ENCODE data around the gene MYH8.

The MYH8 gene

DNA sequence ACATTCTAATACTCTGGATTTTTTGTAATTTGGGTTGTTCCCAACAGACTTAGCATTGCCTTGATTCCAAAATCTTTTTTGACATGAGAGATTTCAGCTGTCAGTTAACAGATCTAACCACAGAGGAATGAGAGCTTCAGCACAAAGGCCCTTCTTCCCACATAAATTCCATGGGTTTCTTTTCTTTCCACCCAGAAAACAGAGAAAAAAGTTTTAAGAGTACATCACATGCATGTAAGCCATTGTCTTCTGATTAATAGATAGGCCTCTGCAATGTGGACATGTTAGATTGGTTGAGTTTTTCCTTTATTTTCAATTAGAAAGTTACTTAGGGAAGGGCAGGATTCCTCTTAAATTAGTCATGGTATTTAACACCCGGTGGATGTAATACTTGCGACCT, 939 bp downstream of the MYH8 start:
- ChIA-PET POLR2A (no interaction called here), CTCF (interaction anchor here (1.3 kb wide), 1 partner anchor 15 kb away, joined by 3 read pairs; no protein-coding TSS in a partner anchor)
- no peak for DNase-seq (ENCODE audit: extremely low spot score)
- TF ChIP-seq, protein P1, sequence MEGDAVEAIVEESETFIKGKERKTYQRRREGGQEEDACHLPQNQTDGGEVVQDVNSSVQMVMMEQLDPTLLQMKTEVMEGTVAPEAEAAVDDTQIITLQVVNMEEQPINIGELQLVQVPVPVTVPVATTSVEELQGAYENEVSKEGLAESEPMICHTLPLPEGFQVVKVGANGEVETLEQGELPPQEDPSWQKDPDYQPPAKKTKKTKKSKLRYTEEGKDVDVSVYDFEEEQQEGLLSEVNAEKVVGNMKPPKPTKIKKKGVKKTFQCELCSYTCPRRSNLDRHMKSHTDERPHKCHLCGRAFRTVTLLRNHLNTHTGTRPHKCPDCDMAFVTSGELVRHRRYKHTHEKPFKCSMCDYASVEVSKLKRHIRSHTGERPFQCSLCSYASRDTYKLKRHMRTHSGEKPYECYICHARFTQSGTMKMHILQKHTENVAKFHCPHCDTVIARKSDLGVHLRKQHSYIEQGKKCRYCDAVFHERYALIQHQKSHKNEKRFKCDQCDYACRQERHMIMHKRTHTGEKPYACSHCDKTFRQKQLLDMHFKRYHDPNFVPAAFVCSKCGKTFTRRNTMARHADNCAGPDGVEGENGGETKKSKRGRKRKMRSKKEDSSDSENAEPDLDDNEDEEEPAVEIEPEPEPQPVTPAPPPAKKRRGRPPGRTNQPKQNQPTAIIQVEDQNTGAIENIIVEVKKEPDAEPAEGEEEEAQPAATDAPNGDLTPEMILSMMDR (IDR thresholded peaks at IDR 0.05; ENCODE audit: control extremely low read depth, extremely low read depth, low read depth, missing control alignments) = no peak

- TF ChIP-seq, protein P1 (IDR thresholded peaks at IDR 0.05; ENCODE audit: control extremely low read depth, extremely low read depth, low read depth, missing control alignments) = no peak
- CTCF ChIA-PET = interaction anchor here (1.2 kb wide), 1 partner anchor 18 kb away, joined by 3 read pairs; no protein-coding TSS in a partner anchor
- POLR2A ChIA-PET = no interaction called here
- DNase-seq (ENCODE audit: extremely low spot score) = no peak
Measured at GRCh38 chr17:10417431-10417830, 4.3 kb downstream of the MYH8 start.

DNA sequence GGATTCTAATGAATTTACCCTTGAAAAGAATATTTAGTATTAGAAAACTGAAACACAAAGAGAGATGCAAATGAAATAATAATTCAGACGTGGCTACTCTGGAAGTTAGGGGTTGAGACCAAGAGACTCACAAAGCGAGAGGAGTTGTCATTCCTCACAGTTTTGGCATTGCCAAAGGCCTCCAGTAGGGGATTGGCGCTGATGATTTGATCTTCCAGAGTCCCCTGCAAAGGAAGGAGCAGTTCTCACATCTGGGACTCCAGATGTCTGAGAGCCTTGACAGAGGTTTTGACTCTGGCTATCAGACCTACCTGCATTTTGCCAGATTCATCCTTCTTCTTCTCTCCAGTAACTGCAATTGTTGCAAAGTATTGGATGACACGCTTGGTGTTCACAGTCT, 6.6 kb downstream of the MYH8 start:
- ChIA-PET CTCF (no interaction called here), POLR2A (no interaction called here)
- DNase-seq (ENCODE audit: extremely low spot score) = no peak
- TF ChIP-seq, protein P1 (IDR thresholded peaks at IDR 0.05; ENCODE audit: control extremely low read depth, extremely low read depth, low read depth, missing control alignments) = no peak

DNA sequence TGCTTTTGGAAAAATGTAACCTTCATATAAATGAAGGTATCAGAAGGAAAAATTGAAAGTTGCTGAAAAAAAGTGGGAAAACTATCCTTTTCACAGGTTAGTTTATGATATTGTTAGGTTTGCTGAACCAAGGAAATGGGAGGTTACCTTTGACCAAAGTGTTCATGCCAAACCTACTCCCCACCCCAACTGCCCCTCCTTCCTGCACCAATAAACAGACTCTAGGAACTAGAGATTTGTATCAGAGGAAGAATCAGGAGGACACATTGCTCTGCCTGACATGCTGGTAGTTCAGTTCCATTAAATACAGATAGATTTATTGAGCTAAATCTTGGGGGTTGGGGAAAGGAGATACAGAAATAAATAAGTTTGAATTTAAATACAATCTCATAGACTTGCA, 18.2 kb downstream of the MYH8 start:
- ChIA-PET POLR2A (no interaction called here), CTCF (no interaction called here)
- TF ChIP-seq, protein P1 (IDR thresholded peaks at IDR 0.05; ENCODE audit: control extremely low read depth, extremely low read depth, low read depth, missing control alignments) = no peak
- no peak for DNase-seq (ENCODE audit: extremely low spot score)

DNA sequence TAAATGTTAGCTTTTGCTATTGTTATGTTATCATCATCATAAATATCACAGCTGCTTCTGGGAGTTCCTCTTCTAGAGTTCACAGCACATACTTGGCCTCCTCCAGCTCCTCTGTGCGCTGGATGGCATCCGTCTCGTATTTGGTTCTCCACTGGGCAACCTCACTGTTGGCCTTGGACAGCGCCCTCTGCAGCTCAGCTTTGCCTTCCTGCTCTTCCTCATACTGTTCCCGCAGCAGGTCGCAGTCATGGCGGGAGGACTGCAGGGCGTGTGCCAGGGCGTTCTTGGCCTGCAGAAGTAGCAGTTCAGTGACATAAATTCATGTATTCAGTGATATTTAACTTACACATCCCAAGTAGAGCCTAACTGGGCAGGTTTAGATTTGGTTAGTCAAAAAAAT, 23.4 kb downstream of the MYH8 start:
- ChIA-PET CTCF (interaction anchor here (0.7 to 1.4 kb wide), 2 partner anchors 8 to 26 kb away, joined by 3 read pairs; partner anchors contain the start of gene MYH13), POLR2A (no interaction called here)
- TF ChIP-seq, protein P1 (IDR thresholded peaks at IDR 0.05; ENCODE audit: control extremely low read depth, extremely low read depth, low read depth, missing control alignments) = no peak
- no peak for DNase-seq (ENCODE audit: extremely low spot score)

DNA sequence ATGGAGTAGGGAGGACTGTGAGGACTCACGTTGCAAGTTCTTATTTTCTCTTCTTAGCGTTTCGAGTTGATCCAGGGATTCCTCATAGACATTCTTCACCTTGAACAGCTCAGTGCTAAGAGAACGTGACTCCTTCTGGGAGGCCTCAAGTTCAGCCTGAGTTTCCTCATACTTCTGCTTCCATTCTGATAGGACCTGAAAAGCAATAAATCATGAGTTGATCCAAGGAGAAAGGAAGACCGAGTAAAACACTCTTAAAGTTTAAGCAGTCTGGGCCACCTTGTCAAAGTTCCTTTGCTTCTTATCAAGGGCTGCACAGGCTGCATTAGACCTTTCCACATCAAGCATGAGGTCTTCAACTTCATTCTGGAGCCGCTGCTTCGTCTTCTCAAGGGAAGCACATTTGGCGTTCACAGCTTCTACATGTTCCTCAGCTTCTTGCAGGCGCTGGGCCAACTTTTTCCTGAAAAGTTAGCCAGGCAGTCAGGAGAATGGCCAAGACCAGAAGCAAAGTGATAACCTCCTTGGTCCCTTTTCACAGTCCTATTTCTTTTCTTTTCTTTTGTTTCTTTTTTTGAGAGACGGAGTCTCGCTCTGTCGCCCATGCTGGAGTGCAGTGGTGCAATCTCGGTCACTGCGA, 25.1 kb downstream of the MYH8 start:
- TF ChIP-seq, protein P1 (IDR thresholded peaks at IDR 0.05; ENCODE audit: control extremely low read depth, extremely low read depth, low read depth, missing control alignments) = no peak
- POLR2A ChIA-PET = no interaction called here
- no peak for DNase-seq (ENCODE audit: extremely low spot score)
- CTCF ChIA-PET = no interaction called here
